GM19452 (cell line): Measurements from ENCODE around the gene PLSCR1.
"Not testable (repeated sequence)": the region's sequence is repeated elsewhere in the genome, so short reads cannot be mapped to it uniquely, and the experiment has no call there.

Experiments used
- ATAC-seq: cut with Tn5 transposase; IDR thresholded peaks from one replicate; pipeline ENCODE4 v1.9.1; 2021; ENCODE audit not compliant: unreplicated experiment

PLSCR1 gene

GRCh38 chr3:146517684-146518435 is 26.5 kb downstream of the PLSCR1 start:
- ATAC-seq, result no peak

- no peak for ATAC-seq
Observed at GRCh38 chr3:146513386-146514051, 30.9 kb downstream of the PLSCR1 start.

GRCh38 chr3:146511402-146512134 is 32.8 kb downstream of the PLSCR1 start:
- no peak for ATAC-seq

GRCh38 chr3:146507331-146508120 is 36.9 kb downstream of the PLSCR1 start:
- ATAC-seq, result no peak

GRCh38 chr3:146505516-146505915 is 38.9 kb downstream of the PLSCR1 start:
- no peak for ATAC-seq

GRCh38 chr3:146504498-146505197 is 39.8 kb downstream of the PLSCR1 start:
- no peak for ATAC-seq

GRCh38 chr3:146503461-146504202 is 40.8 kb downstream of the PLSCR1 start:
- peak; percentile 93 for ATAC-seq

GRCh38 chr3:146502887-146503460 is 41.4 kb downstream of the PLSCR1 start:
- no peak for ATAC-seq

GRCh38 chr3:146501752-146502151 is 42.7 kb downstream of the PLSCR1 start:
- no peak for ATAC-seq

GRCh38 chr3:146499701-146500100 is 44.7 kb downstream of the PLSCR1 start:
- no peak for ATAC-seq

GRCh38 chr3:146498002-146498736 is 46.2 kb downstream of the PLSCR1 start:
- no peak for ATAC-seq

GRCh38 chr3:146497145-146497843 is 47.1 kb downstream of the PLSCR1 start:
- ATAC-seq, result not testable (repeated sequence)

- no peak for ATAC-seq
Observed at GRCh38 chr3:146496726-146497125, 47.7 kb downstream of the PLSCR1 start.

- ATAC-seq, result no peak
Observed at GRCh38 chr3:146496251-146496650, 48.2 kb downstream of the PLSCR1 start.

GRCh38 chr3:146493761-146494160 is 50.6 kb downstream of the PLSCR1 start:
- no peak for ATAC-seq

GRCh38 chr3:146493221-146493620 is 51.2 kb downstream of the PLSCR1 start:
- no peak for ATAC-seq

GRCh38 chr3:146491303-146491702 is 53.1 kb downstream of the PLSCR1 start:
- ATAC-seq, result no peak

- no peak for ATAC-seq
Observed at GRCh38 chr3:146485297-146485696, 59.1 kb downstream of the PLSCR1 start.
